ENCODE data around the gene TMEM256.

GRCh38 chr17:7398612-7399011 is 5.3 kb downstream of the TMEM256 start:
- no peak for TF ChIP-seq CTCF (IDR thresholded peaks at IDR 0.05)
- no peak for TF ChIP-seq POLR2A (IDR thresholded peaks at IDR 0.05)

Data from heart left ventricle (tissue), 13 donors.